ENCODE data around the gene LDLRAD4.

LDLRAD4 gene

DNA sequence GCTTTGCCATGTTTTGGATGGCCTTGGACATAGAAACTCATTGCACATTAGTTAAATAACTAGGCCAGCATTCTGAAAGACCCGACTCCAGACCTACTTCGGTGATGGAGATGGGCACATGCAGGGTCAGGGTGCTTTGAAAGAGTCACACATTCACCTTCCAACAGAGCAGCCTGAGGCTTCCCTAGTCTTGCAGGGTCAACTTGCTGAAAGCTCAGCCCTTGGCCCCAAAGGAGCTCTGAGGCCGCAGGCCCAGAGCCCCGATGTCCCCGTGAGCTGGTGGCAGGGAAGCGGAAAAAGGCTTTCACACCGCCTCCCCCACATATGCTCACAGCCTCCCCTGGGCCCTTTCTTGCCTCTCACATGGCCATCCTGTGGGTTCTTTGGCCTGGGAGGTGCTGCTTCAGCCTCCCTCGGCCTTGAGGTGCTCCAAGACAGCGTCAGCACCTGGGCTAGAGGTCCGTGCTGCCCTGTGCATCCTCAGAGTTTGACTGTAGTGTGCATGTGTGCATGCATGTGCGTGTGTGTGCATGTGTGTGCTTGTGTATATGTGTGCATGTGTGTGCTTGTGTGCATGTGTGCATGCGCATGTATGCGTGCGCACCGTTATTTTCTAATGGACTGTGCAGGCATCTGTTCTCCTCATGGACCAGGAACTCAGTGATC, 21.6 kb downstream of the LDLRAD4 start:
- CTCF ChIA-PET: interaction anchor here (1.5 to 2.1 kb wide), 2 partner anchors 8 to 24 kb away, joined by 3 to 5 read pairs; no protein-coding TSS in a partner anchor
- no peaks in the 10 kb centered on the region for H3K9me3 Mint-ChIP-seq
- H3K4me3 Mint-ChIP-seq: no peak overlapping the region
- no peaks in the 10 kb centered on the region for H3K36me3 Mint-ChIP-seq
- H3K27me3 Mint-ChIP-seq: no peaks in the 10 kb centered on the region
- H3K4me1 Mint-ChIP-seq: no peaks in the 10 kb centered on the region
- DNase-seq: no peak
- H3K27ac Mint-ChIP-seq: no peak overlapping the region

DNA sequence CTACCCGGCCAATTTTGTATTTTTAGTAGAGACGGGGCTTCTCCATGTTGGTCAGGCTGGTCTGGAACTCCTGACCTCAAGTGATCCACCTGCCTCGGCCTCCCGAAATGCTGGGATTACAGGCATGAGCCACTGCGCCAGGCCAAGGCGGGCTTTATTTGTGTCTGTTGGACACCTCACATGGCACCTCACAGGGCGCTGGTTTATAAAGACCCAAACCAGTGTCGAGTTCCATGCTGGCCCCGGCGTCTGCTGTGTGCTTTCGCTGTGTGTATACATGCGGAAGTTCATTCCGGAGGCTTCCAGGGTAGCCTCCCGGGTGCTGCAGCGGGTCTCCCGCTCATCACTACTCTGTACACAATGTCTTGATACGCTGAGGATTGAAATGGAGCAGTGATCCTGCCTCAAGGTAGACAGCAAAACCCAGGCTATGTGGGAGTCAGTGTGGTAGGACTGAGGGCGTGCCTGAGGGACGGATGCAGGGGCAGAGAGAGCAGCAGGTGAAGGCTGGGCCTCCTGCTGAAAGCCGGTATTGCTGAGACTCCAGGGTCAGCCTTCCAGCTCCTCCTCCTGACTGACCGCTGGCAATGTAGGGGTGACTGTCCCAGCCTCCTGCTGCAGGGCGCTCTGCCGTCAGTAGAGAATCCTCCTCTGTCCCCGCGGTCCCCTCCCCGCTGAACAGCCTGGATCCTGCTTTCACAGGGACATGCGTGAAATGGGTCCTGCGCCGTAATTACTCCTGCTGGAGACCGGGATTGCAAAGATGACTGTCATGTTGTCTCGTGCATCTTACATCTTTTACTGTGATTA, 22.7 kb downstream of the LDLRAD4 start:
- no peak for DNase-seq
- Mint-ChIP-seq H3K4me3 (no peak overlapping the region), H3K27me3 (no peaks in the 10 kb centered on the region), H3K9me3 (no peaks in the 10 kb centered on the region), H3K36me3 (no peaks in the 10 kb centered on the region), H3K4me1 (no peaks in the 10 kb centered on the region), H3K27ac (no peak overlapping the region)
- CTCF ChIA-PET: interaction anchor here (1.5 kb wide), 1 partner anchor 25 kb away, joined by 3 read pairs; no protein-coding TSS in a partner anchor

DNA sequence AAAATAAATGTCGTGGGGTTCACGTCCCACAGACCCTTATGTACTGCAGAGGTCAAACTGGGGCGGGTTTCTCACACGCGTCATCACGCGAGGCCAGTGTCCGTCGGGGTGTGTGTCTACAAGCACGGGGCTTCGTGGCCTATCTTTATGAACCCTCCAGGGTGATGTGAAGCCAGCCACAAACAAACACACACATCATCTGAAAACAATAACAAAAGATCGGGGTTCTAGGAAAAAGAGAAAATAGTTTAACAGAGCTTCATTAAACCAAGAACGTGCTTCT, 23.3 kb downstream of the LDLRAD4 start:
- DNase-seq: no peak
- Mint-ChIP-seq H3K4me1 (no peaks in the 10 kb centered on the region), H3K27ac (no peak overlapping the region), H3K9me3 (no peaks in the 10 kb centered on the region), H3K36me3 (no peaks in the 10 kb centered on the region), H3K27me3 (no peaks in the 10 kb centered on the region), H3K4me3 (no peak overlapping the region)
- CTCF ChIA-PET: no interaction called here

DNA sequence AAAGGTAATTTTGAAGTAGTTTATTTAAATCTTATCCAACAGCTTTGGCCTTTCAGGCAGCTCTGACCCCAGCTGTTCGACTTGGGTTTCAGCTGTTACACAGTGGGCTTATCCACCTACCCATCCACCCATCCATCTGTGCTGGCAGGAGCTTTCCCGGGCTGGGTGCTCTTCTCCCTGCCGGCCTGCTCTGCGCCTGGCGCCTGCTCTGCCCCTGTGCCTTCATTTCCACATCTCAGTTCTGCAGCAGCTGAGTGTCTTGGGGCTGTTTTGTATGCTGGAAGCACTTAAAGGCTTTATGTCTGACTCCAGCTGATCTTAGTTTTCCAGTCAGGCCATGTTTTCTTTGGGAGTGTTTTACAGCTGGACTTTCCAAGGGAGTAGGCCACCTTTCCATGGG, 24.2 kb downstream of the LDLRAD4 start:
- Mint-ChIP-seq H3K27ac (no peak overlapping the region), H3K27me3 (no peaks in the 10 kb centered on the region), H3K4me1 (no peaks in the 10 kb centered on the region), H3K9me3 (no peaks in the 10 kb centered on the region), H3K4me3 (no peak overlapping the region), H3K36me3 (no peaks in the 10 kb centered on the region)
- DNase-seq: no peak
- CTCF ChIA-PET: no interaction called here

DNA sequence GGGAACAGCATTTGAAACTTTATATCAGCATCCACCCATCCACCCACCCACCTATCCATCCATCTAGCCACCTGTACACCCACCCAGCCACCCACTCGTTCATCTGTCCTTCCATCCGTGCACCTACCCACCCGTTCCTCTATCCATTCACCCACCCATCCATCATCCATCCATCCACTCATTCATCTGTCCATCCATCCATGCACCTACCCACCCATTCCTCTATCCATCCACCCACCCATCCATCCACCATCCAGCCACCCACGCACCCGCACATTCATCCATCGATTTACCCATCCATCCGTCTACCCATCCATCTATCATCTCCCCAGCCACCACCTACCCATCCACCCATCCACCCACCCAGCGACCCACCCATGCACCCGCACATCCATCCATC, 24.8 kb downstream of the LDLRAD4 start:
- Mint-ChIP-seq H3K27me3 (no peaks in the 10 kb centered on the region), H3K9me3 (no peaks in the 10 kb centered on the region), H3K4me3 (no peak overlapping the region), H3K4me1 (no peaks in the 10 kb centered on the region), H3K36me3 (no peaks in the 10 kb centered on the region), H3K27ac (no peak overlapping the region)
- CTCF ChIA-PET: no interaction called here
- no peak for DNase-seq

DNA sequence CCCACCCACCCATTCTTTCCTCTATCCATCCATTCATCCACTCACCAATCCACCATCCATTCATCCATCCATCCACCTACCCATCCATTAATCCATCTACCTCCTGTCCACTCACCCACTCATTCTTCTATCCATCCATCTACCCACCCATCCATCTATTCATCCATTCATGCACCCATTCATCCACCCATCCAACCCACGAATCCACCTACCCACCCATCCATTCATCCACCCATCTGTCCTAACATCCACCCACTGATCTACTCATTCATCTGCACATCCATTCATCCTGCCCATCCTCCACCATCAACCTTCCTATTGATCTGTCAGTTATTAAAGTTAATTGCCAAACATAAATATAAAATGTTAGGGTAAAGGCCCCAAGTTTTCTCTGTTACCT, 25.6 kb downstream of the LDLRAD4 start:
- H3K27me3 Mint-ChIP-seq: no peaks in the 10 kb centered on the region
- H3K4me3 Mint-ChIP-seq: no peak overlapping the region
- no peak overlapping the region for H3K27ac Mint-ChIP-seq
- H3K9me3 Mint-ChIP-seq: no peaks in the 10 kb centered on the region
- no peak for DNase-seq
- no peaks in the 10 kb centered on the region for H3K36me3 Mint-ChIP-seq
- CTCF ChIA-PET: no interaction called here
- H3K4me1 Mint-ChIP-seq: no peaks in the 10 kb centered on the region

DNA sequence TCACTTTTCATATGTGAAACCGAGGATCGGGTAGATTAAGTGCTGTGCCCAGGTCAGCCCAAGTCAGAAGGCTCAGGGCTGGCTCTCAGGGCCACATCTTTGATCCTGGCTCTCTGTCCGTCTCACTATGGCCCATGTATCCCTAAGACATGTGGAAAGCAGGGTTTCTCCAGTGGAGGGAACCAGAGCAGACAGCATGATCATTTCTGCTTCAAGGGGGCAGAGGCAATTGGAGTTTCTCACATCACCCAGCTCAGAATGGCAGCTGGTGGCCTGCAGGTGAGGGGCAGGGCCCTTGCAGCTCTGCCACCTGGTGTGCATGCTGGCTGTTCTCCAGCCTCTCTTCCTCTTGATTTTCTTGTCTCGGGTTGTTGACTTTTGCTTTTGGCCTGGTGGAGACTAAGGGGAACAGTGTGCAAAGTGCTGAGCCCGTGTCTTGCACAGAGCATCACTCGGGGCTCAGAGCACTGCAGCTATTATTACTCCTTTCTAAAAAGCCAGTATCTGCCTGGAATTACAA, 27.0 kb downstream of the LDLRAD4 start:
- Mint-ChIP-seq H3K27me3 (no peaks in the 10 kb centered on the region), H3K9me3 (no peaks in the 10 kb centered on the region), H3K4me1 (no peaks in the 10 kb centered on the region), H3K27ac (no peak overlapping the region), H3K36me3 (no peaks in the 10 kb centered on the region), H3K4me3 (no peak overlapping the region)
- DNase-seq: no peak
- CTCF ChIA-PET: interaction anchor here (1.2 kb wide), 1 partner anchor 29 kb away, joined by 3 read pairs; no protein-coding TSS in a partner anchor

DNA sequence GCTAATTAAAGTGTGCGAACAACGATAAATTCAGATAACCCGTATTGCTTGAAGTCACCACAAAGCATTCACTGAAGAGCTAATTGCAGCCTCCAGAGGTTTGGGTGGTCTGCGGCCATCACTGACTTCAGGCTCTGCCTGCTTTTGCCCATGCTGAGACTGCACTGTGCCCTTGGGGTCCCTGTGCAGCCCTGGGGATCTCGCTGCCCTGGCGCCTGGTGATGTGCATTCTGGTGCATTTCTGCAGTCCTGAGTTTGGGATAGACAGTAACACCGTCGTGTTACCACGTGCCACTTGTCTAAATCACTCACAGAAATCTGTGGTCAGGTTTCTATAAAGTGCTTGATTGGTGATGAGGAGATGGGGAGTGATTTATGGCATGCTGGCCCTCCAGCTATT, 27.6 kb downstream of the LDLRAD4 start:
- Mint-ChIP-seq H3K36me3 (no peaks in the 10 kb centered on the region), H3K27ac (no peak overlapping the region), H3K27me3 (no peaks in the 10 kb centered on the region), H3K4me1 (no peaks in the 10 kb centered on the region), H3K4me3 (no peak overlapping the region), H3K9me3 (no peaks in the 10 kb centered on the region)
- CTCF ChIA-PET: interaction anchor here (1.2 kb wide), 1 partner anchor 30 kb away, joined by 3 read pairs; no protein-coding TSS in a partner anchor
- no peak for DNase-seq

DNA sequence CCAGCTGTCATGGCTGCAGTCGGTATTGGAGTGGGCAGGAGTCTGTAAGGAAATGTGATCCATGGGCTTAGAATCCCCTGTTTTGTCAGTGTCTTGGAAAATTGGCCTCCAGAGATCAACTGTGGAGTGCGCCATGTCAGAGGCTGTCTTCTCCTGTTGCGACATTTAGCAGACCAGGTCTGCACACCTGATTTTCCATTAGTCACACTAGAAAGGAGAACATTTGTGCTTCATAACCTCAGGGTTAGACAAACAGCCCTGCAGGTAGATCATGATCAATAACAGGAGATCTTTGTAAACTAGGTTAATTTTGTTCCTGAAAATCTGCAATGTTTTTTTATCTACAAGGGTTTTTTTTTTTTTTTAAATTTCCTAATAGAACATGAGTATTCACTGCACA, 28.0 kb downstream of the LDLRAD4 start:
- Mint-ChIP-seq H3K36me3 (no peaks in the 10 kb centered on the region), H3K27ac (no peak overlapping the region), H3K27me3 (no peaks in the 10 kb centered on the region), H3K9me3 (no peaks in the 10 kb centered on the region), H3K4me3 (no peak overlapping the region), H3K4me1 (no peaks in the 10 kb centered on the region)
- DNase-seq: no peak
- CTCF ChIA-PET: no interaction called here

DNA sequence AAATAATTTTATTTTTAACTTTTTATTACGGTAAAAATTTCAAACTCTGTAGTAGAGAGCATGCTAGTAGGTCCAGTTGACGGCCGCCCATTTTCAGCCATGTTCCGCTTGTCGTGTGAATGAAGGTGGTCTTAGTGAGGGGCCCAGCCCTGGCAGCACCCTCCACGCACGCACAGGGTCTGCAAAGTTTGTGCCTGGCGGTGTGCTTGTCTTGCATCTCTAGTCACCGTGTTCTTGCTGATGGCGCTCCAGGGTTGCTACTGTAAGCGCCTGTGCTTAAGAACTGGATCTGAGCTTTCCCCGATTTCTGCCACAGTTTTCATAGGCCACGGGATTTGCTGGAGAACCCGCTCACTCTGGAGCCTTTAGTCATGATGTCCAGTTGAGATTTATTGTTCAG, 28.9 kb downstream of the LDLRAD4 start:
- H3K4me3 Mint-ChIP-seq: no peak overlapping the region
- no peaks in the 10 kb centered on the region for H3K27me3 Mint-ChIP-seq
- H3K36me3 Mint-ChIP-seq: no peaks in the 10 kb centered on the region
- no peaks in the 10 kb centered on the region for H3K9me3 Mint-ChIP-seq
- no peak for DNase-seq
- CTCF ChIA-PET: interaction anchor here (1.5 kb wide), 1 partner anchor 8 kb away, joined by 5 read pairs; no protein-coding TSS in a partner anchor
- no peak overlapping the region for H3K27ac Mint-ChIP-seq
- no peaks in the 10 kb centered on the region for H3K4me1 Mint-ChIP-seq

DNA sequence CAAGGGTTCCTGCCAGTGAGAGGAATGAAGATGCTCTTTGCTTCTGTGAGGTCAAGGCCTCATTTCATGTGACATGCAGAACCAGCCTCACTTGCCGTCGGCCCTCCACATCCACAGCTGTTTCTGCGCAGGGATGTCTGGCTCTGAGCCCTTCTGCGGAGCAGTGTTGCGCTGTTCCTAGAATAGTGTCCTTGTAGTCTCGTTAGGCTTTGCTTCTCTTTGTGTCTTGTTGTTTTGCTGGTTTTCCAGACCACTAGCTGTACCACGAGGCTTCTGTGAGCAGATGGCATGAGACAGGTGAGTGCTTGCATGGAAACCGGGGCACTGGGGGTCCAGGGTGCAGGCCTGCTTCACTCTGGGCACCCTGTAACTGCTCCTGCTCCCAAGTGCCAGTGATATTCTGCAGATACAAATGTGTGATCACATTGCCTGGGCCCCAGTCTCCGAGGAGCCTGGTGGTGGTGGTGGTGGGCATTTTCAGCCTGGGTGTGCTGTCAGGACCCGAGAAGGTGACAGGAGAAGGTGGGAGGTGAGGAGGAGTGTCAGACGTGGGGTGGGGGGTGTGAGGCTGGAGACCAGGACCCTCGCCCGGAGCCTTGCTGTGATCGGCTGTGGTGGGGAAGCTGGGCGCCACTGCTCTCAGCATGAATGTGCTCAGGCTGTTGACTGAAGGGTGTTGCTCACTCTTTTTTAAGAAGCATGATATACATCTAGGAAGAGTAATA, 34.3 kb downstream of the LDLRAD4 start:
- Mint-ChIP-seq H3K27ac (no peak overlapping the region), H3K4me1 (no peaks in the 10 kb centered on the region), H3K27me3 (peaks cover 9% of the 10 kb centered on the region), H3K4me3 (no peak overlapping the region), H3K36me3 (no peaks in the 10 kb centered on the region), H3K9me3 (no peaks in the 10 kb centered on the region)
- CTCF ChIA-PET: no interaction called here
- no peak for DNase-seq

DNA sequence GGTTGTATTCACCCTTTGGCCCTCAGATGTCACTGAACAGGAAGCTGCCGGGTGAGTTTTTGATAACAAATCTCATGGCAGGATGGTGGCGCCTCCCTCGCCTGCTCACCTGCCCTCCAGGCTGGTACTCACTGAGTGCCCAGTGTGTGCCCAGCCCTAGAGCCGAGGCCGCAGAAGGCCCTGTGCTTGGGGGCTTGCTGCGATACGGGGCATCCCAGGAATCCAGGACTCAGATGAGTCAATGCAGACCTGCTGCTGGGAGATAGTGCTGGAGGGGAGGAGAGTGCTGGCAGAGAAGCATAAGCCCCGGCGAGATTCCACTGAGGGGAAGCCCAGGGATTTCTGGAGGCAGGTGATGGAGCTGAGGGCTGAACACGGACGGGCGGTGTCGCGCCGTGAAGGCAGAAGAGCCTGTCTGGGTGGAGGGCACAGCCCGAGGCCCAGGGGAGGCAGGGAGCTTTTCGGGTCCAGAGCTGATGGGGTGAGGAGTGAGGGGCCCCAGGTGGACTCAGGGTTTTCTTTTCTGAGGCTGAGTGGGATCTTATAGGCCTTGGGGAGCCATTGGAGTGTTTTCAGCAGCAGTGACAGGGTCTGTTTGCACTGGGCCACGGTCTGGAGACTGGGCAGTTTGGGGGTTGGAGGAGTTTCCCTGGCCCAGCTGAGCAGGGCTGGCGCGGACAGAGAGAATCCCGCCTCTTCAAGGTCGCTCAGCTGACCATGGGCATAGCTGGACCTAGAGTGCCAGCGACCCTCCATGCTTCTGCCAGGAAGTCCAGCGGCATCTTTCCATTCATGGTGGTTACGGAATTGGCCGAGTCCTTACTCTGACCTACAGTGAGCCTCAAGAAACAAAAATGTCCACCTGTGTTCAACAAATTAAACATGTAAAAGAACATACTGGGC, 35.5 kb downstream of the LDLRAD4 start:
- CTCF ChIA-PET: no interaction called here
- no peaks in the 10 kb centered on the region for H3K9me3 Mint-ChIP-seq
- H3K27ac Mint-ChIP-seq: no peak overlapping the region
- peaks cover 10% of the 10 kb centered on the region for H3K27me3 Mint-ChIP-seq
- H3K4me1 Mint-ChIP-seq: no peaks in the 10 kb centered on the region
- no peaks in the 10 kb centered on the region for H3K36me3 Mint-ChIP-seq
- no peak for DNase-seq
- H3K4me3 Mint-ChIP-seq: no peak overlapping the region

DNA sequence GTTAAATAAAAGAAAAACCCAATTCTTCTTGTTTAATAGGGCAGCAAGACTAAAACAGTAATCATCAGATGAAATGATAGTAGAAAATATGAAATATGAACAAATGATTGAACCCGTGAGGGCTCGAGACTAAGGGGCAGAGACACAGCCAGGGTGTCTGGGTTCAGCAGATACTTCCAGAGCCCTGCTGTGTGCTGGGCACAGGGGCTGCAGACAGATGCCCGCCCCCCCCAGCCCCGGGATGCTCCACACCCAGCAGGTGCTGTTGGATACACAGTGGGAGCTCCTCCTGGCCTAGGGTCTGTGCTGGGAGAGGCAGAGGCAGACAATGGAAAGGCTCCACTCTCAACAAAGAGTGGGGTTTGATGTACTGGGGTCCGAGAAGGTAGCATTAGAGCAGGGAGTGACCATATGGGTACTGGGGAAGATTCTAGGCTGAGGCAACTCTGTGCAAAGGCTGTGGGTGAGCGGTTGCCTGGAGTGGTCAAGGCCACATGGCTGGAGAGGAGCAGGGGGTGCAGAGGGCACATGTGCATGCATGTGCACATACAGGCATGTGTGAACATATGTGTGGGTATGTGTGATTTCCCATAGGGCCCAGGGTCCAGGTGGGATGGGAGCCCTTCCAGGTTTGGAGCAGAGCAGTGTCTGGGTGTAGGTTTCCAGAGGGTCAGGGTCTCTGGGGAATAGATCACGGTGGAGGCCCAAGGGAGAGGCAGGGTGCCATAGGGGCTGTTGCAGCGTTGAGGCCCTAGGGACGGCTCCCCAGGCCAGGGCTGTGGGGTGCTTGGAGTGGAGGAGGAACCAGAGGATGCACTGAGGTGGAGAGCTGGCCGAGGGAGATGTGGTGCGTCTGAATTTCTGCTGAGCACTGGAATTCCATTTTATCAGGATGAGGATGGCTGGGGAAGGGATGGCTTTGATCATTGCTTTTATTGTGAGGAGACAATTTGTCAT, 36.7 kb downstream of the LDLRAD4 start:
- Mint-ChIP-seq H3K4me1 (peaks cover 5% of the 10 kb centered on the region), H3K9me3 (no peaks in the 10 kb centered on the region), H3K27me3 (peaks cover 10% of the 10 kb centered on the region), H3K27ac (no peak overlapping the region), H3K4me3 (no peak overlapping the region), H3K36me3 (no peaks in the 10 kb centered on the region)
- CTCF ChIA-PET: no interaction called here
- no peak for DNase-seq

Measured in activated naive CD4-positive, alpha-beta T cell treated with anti-CD3 and anti-CD28 coated beads, Interleukin-2, amount 10 ng/mL, durations not matched to agents 7 days and 5 days (primary cell).